CMK (cell line): ENCODE measurements around the gene ASIC2.
A peak's percentile ranks its signal among the peaks of the same experiment; 100 is the strongest.
"Not testable (repeated sequence)": the region's sequence is repeated elsewhere in the genome, so short reads cannot be mapped to it uniquely, and the experiment has no call there.

ENCODE experiments used
- DNase-seq: peaks from one replicate; pipeline ENCODE4 v3.0.0-alpha.2; 2010; ENCODE audit warnings: low read depth

ASIC2 gene

DNA sequence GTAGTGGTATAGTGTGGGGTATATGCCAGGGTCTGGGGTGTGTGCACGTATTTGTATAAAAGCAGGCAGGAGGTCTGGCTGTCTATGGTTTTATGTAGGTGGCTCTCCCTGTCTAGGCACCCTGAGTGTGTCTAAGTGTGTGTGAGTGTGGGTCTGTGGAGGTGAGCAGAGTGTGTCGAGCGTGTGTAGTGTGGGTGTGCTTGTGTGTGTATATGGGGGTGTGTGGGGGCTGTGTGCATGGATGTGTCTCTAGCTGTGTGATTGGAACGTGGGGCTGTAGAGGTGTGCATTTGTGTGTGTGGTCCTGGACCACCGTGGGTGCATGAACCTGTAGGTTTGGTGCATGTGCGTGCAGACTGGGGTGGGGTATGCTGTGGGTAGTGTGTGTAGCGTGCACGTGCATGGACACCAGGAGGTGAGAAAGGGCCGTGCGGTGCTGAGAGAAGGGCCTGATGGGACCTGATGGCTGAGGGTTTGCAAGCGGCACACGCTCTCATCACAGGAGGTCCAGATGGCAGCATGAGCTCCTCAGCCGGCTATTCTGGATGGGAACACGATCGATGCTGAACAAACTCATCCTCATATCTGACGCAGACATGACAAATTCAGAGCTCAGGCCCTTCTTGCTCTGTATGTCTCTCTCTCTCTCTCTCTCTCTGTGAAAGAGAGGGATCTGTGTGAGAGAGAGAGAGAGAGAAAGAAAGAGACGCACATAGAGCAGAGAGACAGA is 273.8 kb downstream of the ASIC2 start:
- no peak for DNase-seq

DNA sequence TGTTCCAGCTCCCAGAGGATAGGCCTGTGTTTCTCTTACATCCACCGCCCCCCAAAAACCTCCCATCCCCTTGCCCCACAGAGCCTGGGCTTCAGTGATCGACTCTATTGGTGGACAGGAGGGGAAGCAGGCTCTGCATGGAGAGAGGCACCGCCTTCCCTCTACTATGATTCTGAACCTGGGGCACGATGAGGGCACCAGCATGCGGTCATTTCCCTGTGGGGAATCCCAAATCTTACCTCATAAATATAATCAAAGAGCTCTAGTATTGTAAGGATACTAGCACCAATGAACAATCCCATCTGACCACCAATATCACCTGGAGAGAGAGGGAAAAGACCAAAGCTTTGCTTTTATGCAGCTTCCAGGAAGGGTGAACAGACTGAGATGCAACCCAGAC is 275.7 kb downstream of the ASIC2 start:
- no peak for DNase-seq

DNA sequence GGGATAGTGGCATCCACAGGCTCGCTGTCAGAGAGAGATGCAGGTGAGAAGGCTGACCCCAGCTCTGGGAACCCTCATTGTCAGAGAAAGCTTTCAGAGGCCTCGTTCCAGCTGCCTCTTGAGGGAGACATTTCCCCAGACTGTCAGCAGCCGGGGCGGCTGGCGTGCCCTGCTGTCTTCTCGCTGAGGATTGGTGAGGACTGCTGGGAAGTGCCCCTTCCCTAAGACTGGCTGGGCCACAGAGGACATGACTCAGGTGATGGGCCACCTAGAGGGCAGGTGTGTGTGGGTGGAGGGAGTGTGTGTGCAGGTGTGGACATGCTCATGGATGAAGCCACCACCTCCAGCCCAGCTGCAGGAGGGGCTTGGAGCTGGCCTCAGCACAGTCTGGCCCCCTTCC is 276.2 kb downstream of the ASIC2 start:
- DNase-seq: no peak

DNA sequence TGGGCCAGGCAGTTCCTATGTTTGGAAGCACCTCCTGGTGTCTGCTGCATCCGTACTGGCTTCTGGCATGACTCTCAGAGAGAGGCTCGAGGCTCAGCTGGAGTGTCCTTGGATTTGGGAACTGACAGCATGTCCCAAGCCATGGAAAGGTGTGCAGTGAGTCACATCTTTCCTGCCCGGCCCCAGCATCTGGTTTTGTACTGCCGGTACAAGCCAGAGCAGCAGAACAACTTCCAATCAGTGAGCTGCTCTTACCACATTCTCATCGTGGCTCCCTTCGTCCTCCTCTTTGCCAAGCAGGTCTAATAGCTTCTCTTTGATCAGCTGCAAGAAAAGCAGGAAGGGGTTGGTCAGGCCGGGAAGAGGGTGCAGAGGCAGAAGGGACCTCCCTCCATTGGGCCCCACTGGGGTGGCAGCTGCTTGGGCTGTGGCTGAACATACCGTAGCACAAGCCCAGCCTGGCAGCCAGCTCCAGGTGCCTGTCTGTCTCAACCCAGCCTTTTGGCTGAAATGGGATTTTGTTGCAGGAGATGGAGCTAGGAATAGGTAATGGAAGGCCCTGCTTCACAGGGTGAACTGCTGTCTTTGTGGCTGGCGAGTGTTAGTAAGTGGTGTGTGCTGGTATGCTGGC is 277.3 kb downstream of the ASIC2 start:
- DNase-seq: no peak

DNA sequence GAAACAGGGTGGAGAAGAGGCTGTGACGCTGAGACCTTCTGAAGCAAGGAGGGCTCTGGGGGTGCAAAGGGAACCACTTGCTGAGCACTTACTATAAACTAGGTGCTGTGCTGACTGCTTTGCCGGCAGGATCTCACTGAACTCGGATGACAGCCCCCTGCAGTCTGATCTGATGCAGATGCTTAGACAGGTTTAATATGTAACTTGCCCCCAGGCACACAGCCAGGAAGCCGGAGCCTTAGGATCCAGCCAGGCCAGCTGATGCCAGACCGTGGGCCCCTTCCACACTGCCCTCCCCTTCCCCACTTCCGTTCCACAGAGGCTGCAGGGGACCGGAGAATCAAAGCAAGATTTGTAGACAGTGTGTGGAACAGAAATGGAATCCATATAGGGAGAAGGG is 278.3 kb downstream of the ASIC2 start:
- DNase-seq: no peak

DNA sequence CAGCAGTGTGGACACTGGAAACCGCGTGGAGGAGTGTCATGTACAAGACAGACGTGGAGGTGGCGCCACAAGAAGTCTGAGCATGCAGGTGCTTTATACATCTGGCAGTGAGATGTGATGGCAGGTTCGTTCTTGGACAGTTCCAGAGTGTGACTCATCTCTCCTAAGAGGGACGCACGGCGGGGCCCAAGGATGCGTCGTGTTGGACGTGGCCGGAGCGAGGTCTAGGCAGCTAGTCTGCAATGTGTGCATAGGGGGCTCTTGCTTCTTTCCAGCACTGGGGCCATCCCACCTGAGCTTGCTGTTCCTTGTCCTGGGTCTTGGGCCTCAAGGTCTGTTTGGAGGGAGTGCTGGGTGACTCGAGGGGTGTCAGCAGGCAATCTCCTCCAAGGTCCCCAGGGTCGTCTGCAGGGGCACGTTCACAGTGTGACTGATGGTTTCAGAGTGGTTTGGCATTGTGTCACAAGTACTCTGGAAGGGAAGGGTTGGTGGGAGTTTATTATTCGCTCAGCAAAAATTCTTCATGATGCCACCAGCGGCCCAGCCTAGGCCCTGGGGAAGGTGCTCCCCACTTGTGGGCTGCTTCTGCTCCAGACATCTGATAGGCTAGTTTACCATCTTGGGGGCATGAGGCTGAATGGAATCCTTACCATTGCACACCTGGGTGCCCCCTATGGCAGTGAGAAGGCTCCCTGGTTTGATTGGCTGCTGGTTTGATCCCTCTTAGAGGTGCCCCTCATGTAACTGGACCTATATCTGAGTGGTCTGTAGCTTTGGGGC is 279.3 kb downstream of the ASIC2 start:
- no peak for DNase-seq

DNA sequence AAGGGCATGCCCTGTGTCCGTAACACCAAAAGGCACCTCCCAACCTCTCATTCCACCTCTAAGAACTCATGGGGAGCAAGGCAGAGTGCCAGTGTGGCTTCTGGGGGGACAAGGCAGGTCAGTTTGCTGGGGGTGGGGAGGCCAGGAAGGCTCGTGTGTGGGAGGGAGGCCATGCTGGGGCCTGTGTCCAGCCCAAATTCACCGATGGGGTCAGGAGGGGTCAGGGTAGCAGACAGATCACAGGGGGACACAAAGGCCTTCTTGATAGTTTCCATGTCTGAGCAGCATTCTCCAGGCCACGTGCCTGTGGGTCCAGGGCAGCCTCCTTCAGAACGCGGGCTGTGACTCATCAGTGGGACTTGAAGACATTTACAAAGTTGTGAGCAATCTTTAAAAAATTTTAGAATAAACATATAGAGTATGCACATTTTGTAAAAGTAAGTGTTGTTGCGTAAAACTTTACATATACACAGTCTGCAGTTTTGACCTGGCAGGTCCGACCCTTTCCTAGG is 280.5 kb downstream of the ASIC2 start:
- no peak for DNase-seq

DNA sequence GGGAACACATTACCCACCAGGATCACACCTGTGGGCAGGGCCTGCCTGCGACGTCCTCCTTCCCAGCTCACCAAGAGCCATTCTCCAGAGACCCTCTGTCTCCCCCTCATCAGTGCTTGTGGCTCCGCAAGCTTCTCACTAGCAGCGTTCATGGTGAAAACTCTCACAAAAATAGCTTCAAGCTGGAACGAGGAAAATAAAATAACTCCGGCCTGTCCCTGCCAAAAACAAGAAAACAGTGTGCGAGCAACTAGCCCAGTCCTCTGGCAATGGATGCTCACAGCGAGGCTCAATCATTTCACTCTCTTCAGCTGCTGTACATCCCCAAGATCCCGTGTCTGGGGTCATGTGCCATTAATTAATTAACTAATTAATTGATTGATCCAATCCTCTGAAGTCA is 283.5 kb downstream of the ASIC2 start:
- no peak for DNase-seq

DNA sequence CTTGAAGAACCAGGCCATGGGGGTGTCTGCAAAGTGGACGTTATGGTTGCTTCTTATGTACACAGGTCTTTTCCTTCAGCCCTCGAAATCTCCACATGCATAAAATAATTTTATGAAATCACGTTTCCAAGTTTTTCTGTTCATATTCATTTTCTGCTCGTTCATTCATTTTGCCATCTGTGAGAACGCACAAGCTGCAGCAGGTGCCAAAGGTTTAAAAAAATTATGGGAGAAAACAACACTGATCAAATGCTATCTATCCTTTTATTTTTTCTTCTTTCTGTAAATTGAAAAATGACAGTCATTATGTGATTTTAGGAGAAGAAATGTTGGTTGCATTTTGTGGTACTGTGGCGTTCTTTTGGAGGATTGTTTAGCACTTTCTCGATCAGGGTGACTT is 285.9 kb downstream of the ASIC2 start:
- DNase-seq: no peak

DNA sequence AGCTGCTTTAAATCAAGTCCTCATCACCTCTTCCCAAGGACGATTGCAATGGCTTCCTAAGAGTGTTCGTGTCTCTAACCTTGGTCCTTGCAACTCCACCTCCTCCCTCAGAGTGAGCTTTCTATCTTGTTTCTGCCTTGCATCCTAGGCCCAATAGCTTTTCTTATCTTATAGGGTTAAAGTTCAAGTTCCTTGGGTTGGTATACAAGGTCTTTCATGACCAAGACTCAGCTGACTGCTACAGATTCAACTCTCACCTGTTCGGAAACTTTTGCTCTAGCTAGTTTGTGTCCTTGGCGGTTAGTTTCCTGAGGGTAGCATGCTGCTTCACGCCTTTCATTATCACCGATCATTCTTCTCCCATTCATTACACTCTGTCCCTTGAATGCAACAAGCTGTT is 290.8 kb downstream of the ASIC2 start:
- DNase-seq: no peak

DNA sequence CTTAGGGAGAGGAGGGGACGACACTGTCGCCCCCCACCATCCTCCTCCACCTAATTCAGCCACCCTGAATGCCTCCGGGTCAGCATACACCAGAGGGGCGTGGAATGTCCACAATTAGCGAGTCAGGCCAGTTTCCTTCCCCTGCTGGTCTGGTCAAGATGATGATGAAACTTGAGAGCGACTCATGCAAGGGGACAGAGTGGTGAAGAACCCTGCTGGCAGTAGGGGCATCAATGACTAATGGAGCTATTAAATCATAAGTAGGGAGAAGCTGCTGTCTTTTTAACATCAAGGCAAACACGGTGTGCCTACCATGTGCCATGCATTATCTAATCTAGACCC is 294.2 kb downstream of the ASIC2 start:
- DNase-seq: no peak

DNA sequence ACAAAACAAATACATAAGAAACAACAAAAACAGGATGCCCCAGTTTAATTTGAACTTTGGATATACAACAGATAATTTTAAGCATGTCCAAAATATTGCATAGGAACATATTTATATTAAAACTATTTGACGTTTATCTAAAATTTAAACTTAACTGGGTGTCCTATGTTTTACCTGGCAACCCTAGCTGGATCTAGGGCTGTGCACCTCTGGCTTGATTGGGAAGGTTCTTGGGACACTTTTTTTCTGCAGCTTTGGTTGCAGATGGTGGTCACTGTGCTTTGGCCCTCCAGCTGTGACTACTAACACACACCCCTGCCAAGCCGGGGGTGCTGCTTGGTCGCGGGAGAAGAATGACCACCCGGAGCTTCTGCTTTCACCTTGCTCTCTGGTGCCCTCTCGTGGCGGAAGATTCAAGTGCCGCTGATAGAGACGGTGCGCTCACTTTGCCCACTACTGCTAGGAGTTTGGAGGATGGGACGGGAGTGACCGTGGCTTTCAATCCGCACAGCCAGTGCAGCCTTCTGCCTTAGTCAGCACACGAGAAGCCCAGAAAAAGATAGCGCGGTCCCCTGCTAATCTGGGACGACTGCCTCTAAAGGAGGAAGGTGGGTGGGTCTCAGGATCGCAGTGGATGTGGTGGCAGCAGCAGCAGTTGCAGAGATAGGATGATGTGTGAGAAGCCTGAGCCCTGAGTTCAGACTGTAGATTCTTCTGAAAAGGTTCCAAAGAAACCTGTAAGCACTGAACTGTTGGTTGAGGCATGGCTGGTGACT is 294.8 kb downstream of the ASIC2 start:
- DNase-seq: peak; percentile 57

DNA sequence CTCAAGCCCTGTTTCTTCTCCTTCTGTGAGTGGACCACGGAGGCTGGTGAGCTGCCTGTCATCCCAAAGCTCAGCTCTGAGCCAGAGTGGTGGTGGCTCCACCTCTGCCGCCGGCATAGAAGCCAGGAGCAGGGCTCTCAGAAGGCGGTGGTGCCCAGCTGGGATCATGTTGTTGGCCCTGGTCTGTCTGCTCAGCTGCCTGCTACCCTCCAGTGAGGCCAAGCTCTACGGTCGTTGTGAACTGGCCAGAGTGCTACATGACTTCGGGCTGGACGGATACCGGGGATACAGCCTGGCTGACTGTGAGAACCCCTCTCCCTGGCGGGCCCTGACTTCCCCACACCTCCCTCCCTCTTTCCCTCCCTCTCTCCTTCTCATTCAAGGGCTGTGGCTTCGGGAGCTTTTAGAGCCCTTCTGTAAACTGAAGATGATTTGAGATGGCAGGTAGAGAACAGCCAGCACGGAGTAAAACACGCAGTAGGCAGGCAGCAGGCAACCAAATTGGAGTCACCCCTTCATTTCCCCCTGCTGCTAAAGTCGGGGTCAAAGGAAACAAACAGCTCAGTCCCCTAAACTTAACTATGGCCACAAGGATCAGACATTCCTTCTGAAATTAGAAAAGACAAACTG is 297.6 kb downstream of the ASIC2 start:
- no peak for DNase-seq

DNA sequence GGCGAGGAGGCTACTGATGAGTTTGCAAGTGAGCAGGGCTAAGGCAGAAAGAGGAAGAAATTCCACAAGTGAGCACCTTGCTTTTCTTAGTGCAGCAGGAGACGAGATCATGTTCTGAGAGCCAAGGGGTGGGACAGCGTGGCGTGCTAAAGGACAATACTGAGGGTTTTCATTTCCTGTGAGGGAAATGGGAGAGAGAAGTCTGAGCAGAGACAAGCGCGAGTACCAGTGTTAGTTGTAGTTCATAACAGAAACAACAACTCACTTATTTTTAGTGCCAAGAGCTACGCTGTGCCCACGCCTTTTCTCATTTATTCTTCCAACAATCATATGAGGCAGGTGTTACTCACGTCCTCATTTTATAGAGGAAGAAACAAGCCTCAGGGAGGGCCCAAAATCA is 299.1 kb downstream of the ASIC2 start:
- DNase-seq: no peak

DNA sequence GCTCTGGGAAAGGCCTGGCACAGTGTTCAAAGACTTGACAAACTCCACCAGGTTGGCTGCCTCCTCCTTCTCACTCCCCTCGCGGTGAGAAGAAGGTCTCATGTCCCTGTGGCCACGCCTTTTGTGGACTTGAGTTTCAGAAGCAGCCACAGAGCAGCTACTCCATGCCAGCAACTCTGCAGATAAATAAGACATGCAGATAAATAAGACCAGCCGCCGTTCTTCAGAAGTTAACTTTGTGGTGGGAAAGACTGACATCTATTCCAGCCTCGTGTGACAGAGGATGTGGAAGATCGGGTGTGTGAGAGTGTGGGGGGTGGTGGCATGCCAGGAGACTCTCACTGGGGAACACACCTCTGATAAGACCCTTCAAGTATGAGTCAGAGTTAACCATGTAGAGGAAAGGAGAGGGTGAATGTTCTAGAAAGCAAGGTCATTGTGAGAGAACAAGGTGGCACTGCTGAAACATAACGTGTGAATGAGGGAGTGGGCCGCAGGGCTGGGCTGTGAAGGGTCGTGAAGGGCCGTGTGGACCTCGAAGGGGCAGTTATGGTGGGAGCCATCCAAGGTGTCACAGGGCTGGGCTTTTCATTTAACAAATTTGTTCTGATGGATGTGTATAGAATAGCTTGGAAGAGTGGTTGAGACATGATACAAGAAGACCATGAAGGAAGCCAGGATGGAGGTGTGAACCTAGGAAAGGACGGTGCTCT is 300.6 kb downstream of the ASIC2 start:
- DNase-seq: no peak

DNA sequence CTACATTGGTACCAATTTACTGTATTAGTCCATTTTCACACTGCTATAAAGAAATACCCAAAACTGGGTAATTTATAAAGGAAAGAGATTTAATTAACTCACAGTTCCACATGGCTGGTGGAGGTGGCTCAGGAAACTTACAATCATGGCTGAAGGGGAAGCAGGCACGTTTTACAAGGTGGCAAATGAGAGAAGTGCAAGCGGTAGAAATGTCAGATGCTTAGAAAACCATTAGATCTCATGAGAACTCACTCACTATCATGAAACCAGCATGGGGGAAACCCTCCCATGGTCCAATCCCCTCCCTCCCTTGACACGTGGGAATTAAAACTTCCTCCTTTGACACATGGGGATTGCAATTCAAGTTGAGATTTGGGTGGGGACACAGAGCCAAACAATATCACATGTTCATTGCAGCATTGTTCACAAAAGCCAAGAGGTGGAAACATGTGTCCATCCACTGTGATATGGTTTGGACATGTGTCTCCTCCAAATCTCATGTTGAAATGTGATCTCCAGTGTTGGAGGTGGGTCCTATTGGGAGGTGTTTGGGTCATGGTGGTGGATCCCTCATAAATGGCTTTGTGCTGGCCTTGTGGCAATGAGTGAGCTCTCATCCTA is 304.5 kb downstream of the ASIC2 start:
- DNase-seq: no peak

DNA sequence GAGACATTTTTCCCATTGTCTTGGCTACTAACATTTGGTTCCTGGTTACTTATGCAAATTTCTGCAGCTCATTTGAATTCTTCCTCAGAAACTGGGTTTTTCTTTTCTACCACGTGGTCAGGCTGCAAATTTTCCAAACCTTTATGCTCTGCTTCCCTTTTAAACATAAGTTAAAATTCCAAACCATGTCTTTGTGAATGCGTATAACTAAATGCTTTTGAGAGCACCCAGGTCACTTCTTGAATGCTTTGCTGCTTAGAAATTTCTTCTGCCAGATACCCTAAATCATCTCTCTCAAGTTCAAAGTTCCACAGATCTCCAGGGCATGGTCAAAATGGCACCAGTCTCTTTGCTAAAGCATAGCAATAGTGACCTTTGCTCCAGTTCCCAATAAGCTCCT is 305.2 kb downstream of the ASIC2 start:
- not testable (repeated sequence) for DNase-seq

DNA sequence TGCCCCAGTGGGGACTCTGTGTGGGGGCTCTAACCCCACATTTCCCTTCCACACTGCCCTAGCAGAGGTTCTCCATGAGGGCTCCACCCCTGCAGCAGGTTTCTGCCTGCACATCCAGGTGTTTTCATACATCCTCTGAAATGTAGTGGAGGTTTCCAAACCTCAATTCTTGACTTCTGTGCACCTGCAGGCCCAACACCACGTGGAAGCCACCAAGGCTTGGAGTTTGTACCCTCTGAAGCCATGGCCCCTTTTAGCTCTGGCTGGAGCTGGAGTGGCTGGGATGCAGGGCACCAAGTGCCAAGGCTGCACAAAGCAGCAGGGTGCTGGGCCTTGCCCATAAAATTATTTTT is 305.7 kb downstream of the ASIC2 start:
- not testable (repeated sequence) for DNase-seq

DNA sequence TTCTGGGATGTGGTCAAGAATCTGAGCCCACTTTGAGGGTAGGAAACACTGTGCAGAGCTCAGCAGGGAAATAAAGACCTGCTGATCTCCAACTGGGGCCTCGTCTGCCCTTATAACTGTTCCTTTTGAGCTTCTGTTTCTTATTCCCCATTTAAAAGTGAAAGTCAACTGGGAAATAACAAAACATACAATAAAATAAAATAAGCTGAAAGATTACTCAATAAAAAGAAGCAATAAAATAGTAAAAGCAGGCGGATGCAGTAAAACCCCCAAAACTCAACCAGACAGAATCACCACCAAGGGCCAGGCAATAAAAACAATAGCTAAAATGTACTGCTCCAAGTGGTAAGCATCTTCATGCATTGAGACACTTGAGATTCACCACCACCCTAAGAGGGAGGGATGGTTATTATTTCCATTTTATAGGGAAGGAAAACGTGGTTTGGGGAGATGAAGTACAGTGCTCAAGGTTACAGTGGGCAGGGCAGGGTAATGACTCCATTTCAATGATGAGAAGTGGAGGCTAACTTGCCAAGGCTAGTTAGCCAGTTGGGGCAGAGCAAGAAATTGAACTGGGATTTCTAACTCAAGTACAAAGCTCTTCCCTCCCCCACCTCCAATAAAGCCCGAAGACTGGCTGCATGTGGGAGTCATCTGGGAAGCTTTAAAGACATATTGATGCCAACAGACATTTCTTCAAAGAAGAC is 307.9 kb downstream of the ASIC2 start:
- no peak for DNase-seq

DNA sequence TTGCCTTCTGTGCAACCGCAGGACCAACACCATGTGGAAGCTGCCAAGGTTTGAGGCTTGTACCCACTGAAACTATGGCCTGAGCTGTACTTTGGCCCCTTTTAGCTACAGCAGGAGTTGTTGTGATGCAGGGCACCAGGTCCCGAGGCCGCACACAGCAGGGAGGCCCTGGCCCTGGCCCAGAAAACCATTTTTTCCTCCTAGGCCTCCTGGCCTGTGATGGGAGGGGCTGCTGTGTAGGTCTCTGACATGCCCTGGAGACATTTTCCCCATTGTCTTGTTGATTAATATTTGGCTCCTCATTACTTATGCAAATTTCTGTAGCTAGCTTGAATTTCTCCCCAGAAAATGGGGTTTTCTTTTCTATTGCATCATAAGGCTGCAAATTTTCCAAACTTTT is 311.5 kb downstream of the ASIC2 start:
- not testable (repeated sequence) for DNase-seq
